C4-2B (cell line): ENCODE results near the gene NFKB1.

Experiments
- H3K27ac ChIP-seq: fragments of 450-650 bp; 2 replicates; pipeline ENCODE4 v1.5.1; 2017
- ZFX ChIP-seq: fragments of 450-650 bp; IDR thresholded peaks from 2 replicates; pipeline ENCODE4 v1.6.1; 2017
- TF ChIP-seq, protein P1 (sequence below): fragments of 450-650 bp; conservative IDR thresholded peaks from 2 replicates; pipeline ENCODE4 v1.5.1; 2017; ENCODE audit warnings: mild to moderate bottlenecking

Gene NFKB1

DNA sequence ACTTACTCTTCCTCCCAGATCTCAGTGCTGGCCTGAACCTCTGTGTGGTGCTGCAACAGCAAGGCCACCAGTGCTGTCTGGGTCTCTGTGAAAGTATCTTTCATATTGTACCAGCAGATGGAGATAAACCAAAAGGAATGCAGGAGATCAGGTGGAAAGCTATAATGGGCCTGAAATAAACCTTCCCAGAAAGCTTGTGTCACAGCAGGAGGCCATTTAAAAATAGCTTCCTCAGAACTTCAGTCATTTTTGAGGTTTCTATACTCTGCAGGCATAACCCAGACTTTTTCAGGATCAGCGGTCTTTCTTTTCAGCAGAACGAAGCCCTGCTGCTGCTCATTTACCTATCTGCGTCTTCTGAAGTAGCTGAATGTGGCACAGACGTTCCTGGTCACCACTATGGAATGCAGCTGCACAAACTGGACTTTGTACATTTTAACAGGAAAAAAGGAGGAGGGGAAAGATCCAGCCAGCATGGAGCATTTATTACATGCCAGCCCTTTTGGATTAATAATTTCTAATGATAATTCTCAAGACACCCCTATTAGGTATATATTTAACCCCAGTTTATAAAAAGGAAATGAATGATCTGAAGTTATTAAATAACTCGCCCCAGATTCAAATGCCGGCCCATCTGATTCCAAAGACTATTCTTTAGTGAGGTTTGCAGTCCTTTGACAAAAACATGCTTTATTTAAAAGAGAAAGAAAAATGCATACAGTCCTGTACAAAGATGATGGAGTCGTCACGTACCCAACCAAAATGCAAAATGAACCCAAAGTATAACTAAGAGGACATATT lies 119.7 kb downstream of the NFKB1 start:
- TF ChIP-seq, protein P1, sequence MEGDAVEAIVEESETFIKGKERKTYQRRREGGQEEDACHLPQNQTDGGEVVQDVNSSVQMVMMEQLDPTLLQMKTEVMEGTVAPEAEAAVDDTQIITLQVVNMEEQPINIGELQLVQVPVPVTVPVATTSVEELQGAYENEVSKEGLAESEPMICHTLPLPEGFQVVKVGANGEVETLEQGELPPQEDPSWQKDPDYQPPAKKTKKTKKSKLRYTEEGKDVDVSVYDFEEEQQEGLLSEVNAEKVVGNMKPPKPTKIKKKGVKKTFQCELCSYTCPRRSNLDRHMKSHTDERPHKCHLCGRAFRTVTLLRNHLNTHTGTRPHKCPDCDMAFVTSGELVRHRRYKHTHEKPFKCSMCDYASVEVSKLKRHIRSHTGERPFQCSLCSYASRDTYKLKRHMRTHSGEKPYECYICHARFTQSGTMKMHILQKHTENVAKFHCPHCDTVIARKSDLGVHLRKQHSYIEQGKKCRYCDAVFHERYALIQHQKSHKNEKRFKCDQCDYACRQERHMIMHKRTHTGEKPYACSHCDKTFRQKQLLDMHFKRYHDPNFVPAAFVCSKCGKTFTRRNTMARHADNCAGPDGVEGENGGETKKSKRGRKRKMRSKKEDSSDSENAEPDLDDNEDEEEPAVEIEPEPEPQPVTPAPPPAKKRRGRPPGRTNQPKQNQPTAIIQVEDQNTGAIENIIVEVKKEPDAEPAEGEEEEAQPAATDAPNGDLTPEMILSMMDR: peak; percentile 42
- TF ChIP-seq ZFX: no peak
- H3K27ac ChIP-seq: no peak overlapping the region

DNA sequence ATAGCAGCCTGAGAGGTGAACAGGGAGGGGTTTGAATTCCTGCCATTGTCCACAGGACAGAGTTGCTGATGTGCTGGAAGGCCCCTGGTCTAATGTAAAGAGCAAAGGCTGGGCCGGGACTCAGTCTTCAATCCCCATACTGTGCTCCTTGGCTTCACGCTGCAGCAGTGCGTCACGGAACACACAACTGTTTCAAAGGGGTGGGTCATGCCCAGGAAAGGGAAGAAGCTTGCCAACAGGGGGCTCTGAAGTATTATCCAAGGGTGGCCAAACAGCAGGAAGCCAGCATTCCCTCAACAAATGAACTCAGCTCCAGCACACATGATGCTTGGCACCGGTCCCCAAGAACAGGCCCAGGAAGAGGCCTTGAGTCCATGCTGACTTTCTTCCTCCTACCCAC lies 122.5 kb downstream of the NFKB1 start:
- no peak overlapping the region for H3K27ac ChIP-seq
- TF ChIP-seq, protein P1: 0 out of 2 replicates have a peak, but pooled peaks have one; percentile 1
- no peak for TF ChIP-seq ZFX

DNA sequence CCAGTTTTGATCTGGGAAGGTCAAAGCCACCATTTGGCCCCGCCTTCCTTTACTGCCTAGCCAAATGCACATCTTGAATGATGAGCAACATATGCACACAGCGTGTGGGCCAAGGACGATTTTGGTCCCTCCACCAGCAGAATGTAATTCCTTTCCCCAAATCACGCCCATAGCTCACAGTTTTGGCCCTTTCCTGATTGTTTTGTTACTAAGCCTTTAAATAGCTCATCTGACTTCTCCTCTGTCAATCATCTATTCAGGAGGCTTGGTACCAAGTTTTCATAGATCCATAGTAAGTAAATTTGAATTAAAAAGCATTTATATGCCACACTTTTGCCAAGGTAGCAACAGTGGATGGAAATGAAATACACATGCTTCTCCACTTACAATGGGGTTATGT lies 123.3 kb downstream of the NFKB1 start:
- H3K27ac ChIP-seq: no peak overlapping the region
- no peak for TF ChIP-seq ZFX

DNA sequence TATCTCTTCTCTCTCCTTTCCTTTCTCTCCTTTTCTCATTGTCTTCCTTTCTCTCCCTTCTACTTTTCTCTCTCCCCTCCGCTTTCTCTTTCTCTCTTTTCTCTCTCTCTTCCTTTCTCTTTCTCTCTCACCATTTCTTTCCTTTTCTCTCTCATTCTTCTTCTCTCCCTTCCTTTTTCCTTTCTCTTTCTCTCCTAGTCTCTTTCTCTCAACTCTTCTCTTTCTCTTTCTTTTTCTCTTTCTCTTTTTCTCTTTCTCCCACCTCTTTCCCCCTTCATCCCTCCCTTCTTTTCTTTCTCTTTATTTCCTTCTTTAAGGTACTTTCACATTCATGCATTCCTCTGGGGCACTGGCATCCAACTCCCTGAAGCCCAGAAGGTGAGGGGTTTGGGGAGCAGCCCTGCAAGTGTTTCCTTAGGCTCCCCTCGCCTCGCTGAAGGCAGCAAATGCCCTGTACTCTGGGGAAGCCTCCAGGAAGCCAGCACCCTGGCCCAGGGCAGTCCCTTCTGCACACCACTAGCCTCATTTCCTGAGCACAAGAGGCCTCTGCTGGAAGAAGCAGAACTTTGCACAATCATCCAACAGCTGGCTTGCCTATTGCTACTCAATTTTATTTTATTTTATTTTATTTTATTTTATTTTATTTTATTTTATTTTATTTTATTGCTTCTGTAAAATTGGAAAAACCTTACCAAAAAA lies 124.2 kb downstream of the NFKB1 start:
- no peak overlapping the region for H3K27ac ChIP-seq
- TF ChIP-seq, protein P1: peak; percentile 44
- no peak for TF ChIP-seq ZFX

DNA sequence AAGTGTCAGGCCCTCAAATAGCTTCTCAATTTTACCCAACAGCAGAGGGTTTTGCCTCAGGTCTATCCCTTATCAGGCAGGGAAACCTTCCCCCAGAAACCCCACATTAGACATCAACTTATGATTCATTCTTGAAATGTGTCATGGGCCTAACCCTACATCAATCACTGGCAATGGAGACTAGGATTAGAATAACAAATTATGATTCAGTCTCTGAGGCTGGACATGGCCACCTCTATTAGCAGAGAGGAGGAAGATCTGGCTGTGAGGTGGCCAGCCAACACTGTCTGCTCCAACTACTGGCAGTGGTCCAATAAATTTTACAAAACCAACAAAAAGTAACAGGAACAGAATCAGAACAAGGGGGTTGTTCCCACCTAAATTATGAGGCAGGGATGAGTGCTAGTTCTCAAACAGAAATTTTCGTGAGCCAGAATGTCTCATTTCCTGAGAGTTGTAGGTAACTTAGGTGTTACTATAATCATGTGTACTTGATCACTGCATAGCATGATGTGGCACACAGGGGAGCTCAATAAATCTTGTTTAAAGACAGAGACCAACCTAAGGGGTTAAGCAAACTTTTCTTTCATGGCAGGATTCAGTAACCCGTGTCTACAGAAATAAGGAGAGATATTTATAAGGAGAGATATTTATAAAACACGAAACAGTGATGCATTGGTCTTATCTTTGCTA lies 126.8 kb downstream of the NFKB1 start:
- TF ChIP-seq, protein P1: no peak
- TF ChIP-seq ZFX: no peak
- H3K27ac ChIP-seq: no peak overlapping the region

DNA sequence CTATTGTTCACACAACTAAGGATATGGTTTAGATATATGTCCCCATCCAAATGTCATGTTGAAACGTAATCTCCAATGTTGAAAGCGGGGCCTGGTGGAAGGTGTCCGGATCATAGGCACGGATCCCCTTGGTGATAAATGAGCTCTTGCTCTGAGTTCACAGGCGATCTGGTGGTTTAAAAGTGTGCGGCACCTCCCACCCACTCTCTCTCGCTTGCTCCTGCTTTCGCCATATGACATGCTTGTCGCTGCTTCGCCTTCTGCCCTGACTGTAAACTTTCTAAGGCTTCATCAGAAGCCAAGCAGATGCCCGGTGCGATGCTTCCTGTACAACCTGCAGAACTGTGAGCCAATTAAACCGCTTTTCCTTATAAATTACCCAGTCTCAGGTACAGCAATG lies 128.5 kb downstream of the NFKB1 start:
- TF ChIP-seq, protein P1: no peak
- no peak for TF ChIP-seq ZFX
- H3K27ac ChIP-seq: no peak overlapping the region

DNA sequence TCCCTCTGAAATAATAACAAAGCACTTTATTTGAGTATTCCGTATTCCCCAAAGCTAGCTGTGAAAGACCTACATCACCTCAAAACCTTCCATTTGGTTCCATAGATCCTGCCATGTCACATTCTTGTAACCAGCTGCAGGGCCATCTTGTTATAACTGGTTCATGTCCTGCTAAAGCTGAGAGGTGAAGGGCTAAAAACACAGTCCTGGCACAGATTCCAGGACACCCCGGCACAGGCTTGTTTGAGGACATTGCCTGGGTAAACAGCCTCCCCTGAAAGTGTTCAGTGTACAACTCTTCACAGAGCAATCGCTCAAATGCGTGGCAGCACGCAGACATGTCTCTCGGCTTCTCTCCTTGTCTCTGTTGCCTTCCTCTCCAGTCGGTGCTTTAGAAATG lies 130.5 kb downstream of the NFKB1 start:
- TF ChIP-seq ZFX: no peak
- TF ChIP-seq, protein P1: no peak
- no peak overlapping the region for H3K27ac ChIP-seq
